ENCODE measurements around the gene GTF2H4. TPM values are rescaled to one million over a fixed set of nuclear protein-coding genes. Genes with fewer than 3 reads are reported as not detected.

The GTF2H4 gene
- total and polyA plus RNA-seq, 7 donors: 7.7 to 28.5 (median 12.6) TPM

DNA sequence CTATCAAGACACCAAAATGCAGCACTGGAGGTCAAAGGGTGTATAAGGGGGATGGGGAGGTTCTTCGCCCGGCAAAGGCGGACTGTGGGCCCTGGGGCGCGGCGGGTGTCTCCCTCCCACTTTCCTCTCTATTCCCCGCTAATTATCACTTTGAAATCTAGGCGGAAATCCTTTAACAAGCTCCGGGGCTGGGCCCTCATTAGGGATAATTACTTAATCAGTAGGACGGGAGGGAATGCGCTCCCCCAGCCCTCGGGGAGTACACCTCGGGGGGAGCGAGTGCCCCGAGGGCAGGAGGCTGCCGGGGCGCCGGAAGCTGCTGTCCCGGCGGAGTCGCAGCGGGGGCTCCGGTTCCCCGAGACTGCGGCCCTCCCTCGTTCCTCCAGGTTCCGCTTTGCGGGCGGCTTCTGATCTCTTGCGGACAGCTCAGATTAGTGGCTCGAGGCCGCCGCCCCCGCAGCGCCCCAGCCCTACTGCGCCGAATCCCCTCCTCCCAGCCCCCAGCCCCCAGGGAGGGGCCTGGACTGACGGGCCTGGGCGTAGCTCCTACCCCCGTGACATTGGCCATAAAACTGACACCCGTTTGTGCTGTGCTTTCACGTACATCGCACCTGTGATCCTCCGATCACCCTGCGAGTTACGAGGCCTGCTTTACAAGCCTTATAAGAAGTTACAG lies 47.5 kb downstream of the GTF2H4 start:
- peak overlapping the region in 1 of 4 donors; percentile 26 for H3K27ac ChIP-seq
- intact Hi-C loops (cut with DNase I): no loop called here
- DNase-seq: peak; percentile 79

DNA sequence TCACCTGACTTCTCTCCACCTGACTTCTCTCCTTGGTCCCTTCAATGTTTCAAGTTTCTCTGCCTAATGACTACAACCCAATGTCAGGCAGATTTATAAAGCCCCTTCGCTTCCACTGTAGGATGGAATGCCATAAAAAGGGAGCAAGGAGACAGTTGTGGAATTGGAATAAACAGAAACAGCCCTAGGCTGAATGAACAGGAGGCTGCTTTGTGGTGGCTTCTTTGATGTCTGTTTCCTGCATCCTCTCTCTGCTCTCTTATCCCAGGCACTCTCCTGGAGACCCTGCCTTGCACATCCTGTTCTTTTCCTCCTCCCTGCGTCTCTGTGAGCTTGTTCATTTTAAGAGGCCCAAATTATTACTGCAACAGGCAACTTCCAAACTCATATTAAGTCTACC lies 49.7 kb downstream of the GTF2H4 start:
- Histone ChIP-seq H3K4me1 (peaks cover 0 to 11% (median 9%) of the 10 kb centered on the region in 4 donors), H3K27me3 (peaks cover 0 to 58% (median 10%) of the 10 kb centered on the region in 3 donors), H3K36me3 (no peaks in the 10 kb centered on the region), H3K27ac (no peak overlapping the region), H3K9me3 (no peaks in the 10 kb centered on the region), H3K4me3 (no peak overlapping the region)
- DNase-seq: no peak
- intact Hi-C loops (cut with DNase I): no loop called here
- TF ChIP-seq, protein P1, sequence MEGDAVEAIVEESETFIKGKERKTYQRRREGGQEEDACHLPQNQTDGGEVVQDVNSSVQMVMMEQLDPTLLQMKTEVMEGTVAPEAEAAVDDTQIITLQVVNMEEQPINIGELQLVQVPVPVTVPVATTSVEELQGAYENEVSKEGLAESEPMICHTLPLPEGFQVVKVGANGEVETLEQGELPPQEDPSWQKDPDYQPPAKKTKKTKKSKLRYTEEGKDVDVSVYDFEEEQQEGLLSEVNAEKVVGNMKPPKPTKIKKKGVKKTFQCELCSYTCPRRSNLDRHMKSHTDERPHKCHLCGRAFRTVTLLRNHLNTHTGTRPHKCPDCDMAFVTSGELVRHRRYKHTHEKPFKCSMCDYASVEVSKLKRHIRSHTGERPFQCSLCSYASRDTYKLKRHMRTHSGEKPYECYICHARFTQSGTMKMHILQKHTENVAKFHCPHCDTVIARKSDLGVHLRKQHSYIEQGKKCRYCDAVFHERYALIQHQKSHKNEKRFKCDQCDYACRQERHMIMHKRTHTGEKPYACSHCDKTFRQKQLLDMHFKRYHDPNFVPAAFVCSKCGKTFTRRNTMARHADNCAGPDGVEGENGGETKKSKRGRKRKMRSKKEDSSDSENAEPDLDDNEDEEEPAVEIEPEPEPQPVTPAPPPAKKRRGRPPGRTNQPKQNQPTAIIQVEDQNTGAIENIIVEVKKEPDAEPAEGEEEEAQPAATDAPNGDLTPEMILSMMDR (IDR thresholded peaks at IDR 0.05): no peak
- TF ChIP-seq POLR2A (IDR thresholded peaks at IDR 0.05): no peak
- no peak for TF ChIP-seq POLR2AphosphoS5 (IDR thresholded peaks at IDR 0.05)
- TF ChIP-seq EP300 (IDR thresholded peaks at IDR 0.05): no peak
- WGBS, 2 donors: 69 to 88% methylated on average over 2 of the region's 2 CpGs

More for the DNA sequence above, 47.5 kb downstream of the GTF2H4 start:
- Histone ChIP-seq H3K4me3 (peak overlapping the region; percentile 20 to 50 (median 44)), H3K4me1 (peaks cover 0 to 11% (median 9%) of the 10 kb centered on the region in 4 donors), H3K36me3 (no peaks in the 10 kb centered on the region), H3K27me3 (peaks cover 0 to 56% (median 10%) of the 10 kb centered on the region in 3 donors), H3K9me3 (peaks cover 0 to 3% (median 0%) of the 10 kb centered on the region in 4 donors)
- WGBS, 2 donors: 1 to 3% methylated on average over 46 of the region's 46 CpGs
- TF ChIP-seq, protein P1 (IDR thresholded peaks at IDR 0.05): no peak
- TF ChIP-seq EP300 (IDR thresholded peaks at IDR 0.05) (no peak), POLR2AphosphoS5 (IDR thresholded peaks at IDR 0.05) (no peak), POLR2A (IDR thresholded peaks at IDR 0.05) (no peak)

DNA sequence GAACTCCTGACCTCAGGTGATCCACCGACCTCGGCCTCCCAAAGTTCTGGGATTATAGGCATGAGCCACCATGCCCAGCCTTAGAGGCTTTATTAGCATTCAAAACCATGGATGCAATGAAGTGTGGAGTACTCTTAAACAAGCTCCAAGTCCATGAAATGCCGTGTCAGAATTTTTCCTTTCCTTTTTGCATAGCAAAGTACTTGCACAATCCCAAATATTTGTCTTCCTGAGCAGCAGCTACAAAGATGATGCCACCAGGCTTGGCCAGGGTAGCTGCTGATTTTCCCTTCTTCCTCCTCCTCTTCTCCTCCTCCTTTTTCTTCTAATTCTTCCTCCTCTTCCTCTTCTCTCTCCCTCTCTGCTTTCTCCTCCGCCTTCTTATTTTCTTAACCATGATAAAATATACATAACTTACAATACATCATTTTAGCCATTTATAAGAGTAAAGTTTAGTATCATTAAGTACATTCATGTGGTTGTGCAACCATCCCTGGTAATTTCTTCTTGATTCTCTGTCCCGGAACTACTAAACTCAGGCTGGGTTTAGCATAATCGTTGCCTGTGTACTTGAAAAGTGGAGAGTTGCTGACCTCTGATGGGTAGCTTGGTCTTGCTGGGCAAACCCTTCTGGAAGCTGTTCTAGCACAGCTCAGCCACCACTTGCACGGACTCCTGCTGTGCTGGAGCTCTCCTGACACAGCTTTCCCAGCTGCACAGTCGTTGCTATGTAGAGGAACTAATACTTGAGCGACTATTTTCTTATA lies 53.1 kb downstream of the GTF2H4 start:
- Histone ChIP-seq H3K27ac (no peak overlapping the region), H3K36me3 (no peaks in the 10 kb centered on the region), H3K4me3 (no peak overlapping the region), H3K4me1 (peaks cover 0 to under 1% (median under 1%) of the 10 kb centered on the region in 4 donors), H3K9me3 (no peaks in the 10 kb centered on the region), H3K27me3 (peaks cover 0 to 47% (median 0%) of the 10 kb centered on the region in 3 donors)
- intact Hi-C loops (cut with DNase I): loop anchor here (5.0 kb wide), 1 partner anchor 281 kb away; no protein-coding TSS in a partner anchor
- 79 to 84% methylated on average over 9 of the region's 9 CpGs for WGBS, 2 donors
- DNase-seq: no peak
- TF ChIP-seq, protein P1 (IDR thresholded peaks at IDR 0.05): no peak
- TF ChIP-seq EP300 (IDR thresholded peaks at IDR 0.05) (no peak), POLR2A (IDR thresholded peaks at IDR 0.05) (no peak), POLR2AphosphoS5 (IDR thresholded peaks at IDR 0.05) (no peak)

DNA sequence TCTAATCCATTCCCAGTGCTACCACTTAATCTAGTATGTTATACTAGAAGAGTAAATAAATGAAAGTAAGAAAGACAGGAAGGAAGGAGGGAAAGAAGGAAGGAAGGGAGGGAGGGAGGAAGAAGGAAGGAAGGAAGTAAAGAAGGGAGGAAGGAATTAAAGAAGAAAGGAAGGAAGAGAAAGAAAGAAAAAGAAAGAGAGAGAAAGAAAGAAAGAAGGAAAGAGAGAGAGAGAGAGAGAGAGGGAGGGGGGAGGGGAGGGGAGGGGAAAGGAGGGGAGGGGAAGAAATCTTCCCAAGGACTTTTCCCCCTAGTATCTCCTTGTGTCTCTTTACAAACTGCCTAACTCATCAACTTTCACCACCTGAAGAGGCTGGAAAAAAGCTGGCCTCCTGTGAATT lies 54.7 kb downstream of the GTF2H4 start:
- TF ChIP-seq POLR2A (IDR thresholded peaks at IDR 0.05): no peak
- no peak for TF ChIP-seq POLR2AphosphoS5 (IDR thresholded peaks at IDR 0.05)
- TF ChIP-seq, protein P1 (IDR thresholded peaks at IDR 0.05): no peak
- TF ChIP-seq EP300 (IDR thresholded peaks at IDR 0.05): no peak
- no peaks in the 10 kb centered on the region for H3K4me1 ChIP-seq
- no peaks in the 10 kb centered on the region for H3K36me3 ChIP-seq
- H3K4me3 ChIP-seq: no peak overlapping the region
- intact Hi-C loops (cut with DNase I): loop anchor here (5.0 kb wide), 1 partner anchor 280 kb away; no protein-coding TSS in a partner anchor
- no peak for DNase-seq
- no peak overlapping the region for H3K27ac ChIP-seq
- no peaks in the 10 kb centered on the region for H3K9me3 ChIP-seq
- peaks cover 0 to 30% (median 0%) of the 10 kb centered on the region in 3 donors for H3K27me3 ChIP-seq
